ENCODE data around the gene DCDC2B. TPM values are rescaled to one million over a fixed set of nuclear protein-coding genes. Genes with fewer than 3 reads are reported as not detected.
A peak's percentile ranks its signal among the peaks of the same experiment; 100 is the strongest.

The DCDC2B gene
- total and polyA plus RNA-seq, 2 of the 13 experiments (the other 11 are each of a cell fraction or from before 2014, with no cell fraction given) = not detected

DNA sequence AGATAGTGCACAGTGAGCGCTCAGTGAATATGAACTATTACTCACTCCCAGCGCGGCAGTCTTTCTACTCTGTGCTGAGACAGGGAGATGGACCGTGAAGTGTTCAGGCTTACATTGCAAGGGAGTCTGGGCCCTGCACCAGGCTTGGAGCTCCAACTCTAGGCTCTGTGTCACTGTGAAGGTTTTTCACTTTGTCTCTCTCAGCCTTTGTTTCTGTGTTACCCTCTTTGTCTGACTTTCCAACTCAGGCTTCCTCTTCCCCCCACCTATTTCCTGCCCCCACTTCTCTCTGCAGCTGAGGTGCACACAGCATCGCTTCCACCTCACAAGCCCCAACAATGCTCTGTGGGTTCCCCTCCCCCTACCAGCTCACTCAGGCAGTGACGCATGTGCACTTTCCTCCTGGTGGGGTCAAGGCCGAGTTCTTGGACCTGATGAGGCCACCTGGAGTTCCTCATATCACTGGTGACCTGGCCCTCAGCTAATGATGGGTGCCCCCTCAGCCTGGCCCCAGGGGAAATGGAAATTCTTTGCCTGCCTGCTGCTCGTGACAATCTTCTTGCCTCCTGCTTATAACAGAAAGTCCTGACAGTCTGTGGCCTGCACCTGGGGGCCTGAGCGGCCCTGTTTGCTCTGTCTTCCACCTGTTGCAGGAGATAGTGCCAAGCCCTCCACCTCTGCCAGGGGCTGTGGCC lies 41.1 kb downstream of the DCDC2B start (continued):
- TF ChIP-seq ZSCAN25 (CRISPR knock-in tag; IDR thresholded peaks at IDR 0.05) (peak; percentile 62; the same call in 1 of the 2 replicates), NKX3-1 (CRISPR knock-in tag; IDR thresholded peaks at IDR 0.05) (no peak), SKI (IDR thresholded peaks at IDR 0.05; ENCODE audit: partially characterized antibody) (peak; percentile 84), NR2C2 (CRISPR knock-in tag; IDR thresholded peaks at IDR 0.05; ENCODE audit: borderline replicate concordance) (peak; percentile 96), ZNF34 (CRISPR knock-in tag; IDR thresholded peaks at IDR 0.05; ENCODE audit: borderline replicate concordance) (no peak; the same call in 1 of the 2 replicates), ZNF230 (CRISPR knock-in tag; IDR thresholded peaks at IDR 0.05) (peak; percentile 85; the same call in 1 of the 2 replicates), KAT7 (CRISPR knock-in tag; IDR thresholded peaks at IDR 0.05; ENCODE audit: borderline replicate concordance) (no peak), ZNF780A (CRISPR knock-in tag; IDR thresholded peaks at IDR 0.05) (no peak), ZNF781 (CRISPR knock-in tag; IDR thresholded peaks at IDR 0.05; ENCODE audit: borderline replicate concordance, not compliant biosample characterization) (peak; percentile 62), MBNL3 (CRISPR knock-in tag; conservative IDR thresholded peaks at IDR 0.05) (no peak), FOXJ3 (CRISPR knock-in tag; IDR thresholded peaks at IDR 0.05; ENCODE audit: borderline replicate concordance) (peak; percentile 38; the same call in 1 of the 2 replicates), MYC (CRISPR knock-in tag; IDR thresholded peaks at IDR 0.05; ENCODE audit: borderline replicate concordance) (peak; percentile 86; the same call in 1 of the 2 replicates), FOSL1 (CRISPR knock-in tag; IDR thresholded peaks at IDR 0.05; ENCODE audit: borderline replicate concordance) (0 out of 2 replicates have a peak, but pooled peaks have one; percentile 49), ZEB1 (IDR thresholded peaks at IDR 0.05; ENCODE audit: insufficient replicate concordance, low read depth) (peak; percentile 78), ZNF232 (CRISPR knock-in tag; IDR thresholded peaks at IDR 0.05; ENCODE audit: borderline replicate concordance) (0 out of 2 replicates have a peak, but pooled peaks have one; percentile 48), ZNF263 (CRISPR knock-in tag; IDR thresholded peaks at IDR 0.05) (0 out of 2 replicates have a peak, but pooled peaks have one; percentile 32)
- TF ChIP-seq, protein P1, sequence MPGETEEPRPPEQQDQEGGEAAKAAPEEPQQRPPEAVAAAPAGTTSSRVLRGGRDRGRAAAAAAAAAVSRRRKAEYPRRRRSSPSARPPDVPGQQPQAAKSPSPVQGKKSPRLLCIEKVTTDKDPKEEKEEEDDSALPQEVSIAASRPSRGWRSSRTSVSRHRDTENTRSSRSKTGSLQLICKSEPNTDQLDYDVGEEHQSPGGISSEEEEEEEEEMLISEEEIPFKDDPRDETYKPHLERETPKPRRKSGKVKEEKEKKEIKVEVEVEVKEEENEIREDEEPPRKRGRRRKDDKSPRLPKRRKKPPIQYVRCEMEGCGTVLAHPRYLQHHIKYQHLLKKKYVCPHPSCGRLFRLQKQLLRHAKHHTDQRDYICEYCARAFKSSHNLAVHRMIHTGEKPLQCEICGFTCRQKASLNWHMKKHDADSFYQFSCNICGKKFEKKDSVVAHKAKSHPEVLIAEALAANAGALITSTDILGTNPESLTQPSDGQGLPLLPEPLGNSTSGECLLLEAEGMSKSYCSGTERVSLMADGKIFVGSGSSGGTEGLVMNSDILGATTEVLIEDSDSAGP (CRISPR knock-in tag; IDR thresholded peaks at IDR 0.05; ENCODE audit: borderline replicate concordance) = peak; percentile 36
- TF ChIP-seq, protein P2, sequence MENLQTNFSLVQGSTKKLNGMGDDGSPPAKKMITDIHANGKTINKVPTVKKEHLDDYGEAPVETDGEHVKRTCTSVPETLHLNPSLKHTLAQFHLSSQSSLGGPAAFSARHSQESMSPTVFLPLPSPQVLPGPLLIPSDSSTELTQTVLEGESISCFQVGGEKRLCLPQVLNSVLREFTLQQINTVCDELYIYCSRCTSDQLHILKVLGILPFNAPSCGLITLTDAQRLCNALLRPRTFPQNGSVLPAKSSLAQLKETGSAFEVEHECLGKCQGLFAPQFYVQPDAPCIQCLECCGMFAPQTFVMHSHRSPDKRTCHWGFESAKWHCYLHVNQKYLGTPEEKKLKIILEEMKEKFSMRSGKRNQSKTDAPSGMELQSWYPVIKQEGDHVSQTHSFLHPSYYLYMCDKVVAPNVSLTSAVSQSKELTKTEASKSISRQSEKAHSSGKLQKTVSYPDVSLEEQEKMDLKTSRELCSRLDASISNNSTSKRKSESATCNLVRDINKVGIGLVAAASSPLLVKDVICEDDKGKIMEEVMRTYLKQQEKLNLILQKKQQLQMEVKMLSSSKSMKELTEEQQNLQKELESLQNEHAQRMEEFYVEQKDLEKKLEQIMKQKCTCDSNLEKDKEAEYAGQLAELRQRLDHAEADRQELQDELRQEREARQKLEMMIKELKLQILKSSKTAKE (CRISPR knock-in tag; IDR thresholded peaks at IDR 0.05; ENCODE audit: borderline replicate concordance) = peak; percentile 82; the same call in 1 of the 2 replicates
- TF ChIP-seq, protein P3, sequence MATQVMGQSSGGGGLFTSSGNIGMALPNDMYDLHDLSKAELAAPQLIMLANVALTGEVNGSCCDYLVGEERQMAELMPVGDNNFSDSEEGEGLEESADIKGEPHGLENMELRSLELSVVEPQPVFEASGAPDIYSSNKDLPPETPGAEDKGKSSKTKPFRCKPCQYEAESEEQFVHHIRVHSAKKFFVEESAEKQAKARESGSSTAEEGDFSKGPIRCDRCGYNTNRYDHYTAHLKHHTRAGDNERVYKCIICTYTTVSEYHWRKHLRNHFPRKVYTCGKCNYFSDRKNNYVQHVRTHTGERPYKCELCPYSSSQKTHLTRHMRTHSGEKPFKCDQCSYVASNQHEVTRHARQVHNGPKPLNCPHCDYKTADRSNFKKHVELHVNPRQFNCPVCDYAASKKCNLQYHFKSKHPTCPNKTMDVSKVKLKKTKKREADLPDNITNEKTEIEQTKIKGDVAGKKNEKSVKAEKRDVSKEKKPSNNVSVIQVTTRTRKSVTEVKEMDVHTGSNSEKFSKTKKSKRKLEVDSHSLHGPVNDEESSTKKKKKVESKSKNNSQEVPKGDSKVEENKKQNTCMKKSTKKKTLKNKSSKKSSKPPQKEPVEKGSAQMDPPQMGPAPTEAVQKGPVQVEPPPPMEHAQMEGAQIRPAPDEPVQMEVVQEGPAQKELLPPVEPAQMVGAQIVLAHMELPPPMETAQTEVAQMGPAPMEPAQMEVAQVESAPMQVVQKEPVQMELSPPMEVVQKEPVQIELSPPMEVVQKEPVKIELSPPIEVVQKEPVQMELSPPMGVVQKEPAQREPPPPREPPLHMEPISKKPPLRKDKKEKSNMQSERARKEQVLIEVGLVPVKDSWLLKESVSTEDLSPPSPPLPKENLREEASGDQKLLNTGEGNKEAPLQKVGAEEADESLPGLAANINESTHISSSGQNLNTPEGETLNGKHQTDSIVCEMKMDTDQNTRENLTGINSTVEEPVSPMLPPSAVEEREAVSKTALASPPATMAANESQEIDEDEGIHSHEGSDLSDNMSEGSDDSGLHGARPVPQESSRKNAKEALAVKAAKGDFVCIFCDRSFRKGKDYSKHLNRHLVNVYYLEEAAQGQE (IDR thresholded peaks at IDR 0.05; ENCODE audit: borderline replicate concordance in 1 of 2, low read depth in 1 of 2, low read length in 2 of 2) = peak in 1 of 2 experiments; percentile 50; a peak in 1 of 4 replicates
